ENCODE data around the gene MRPL16.

DNA sequence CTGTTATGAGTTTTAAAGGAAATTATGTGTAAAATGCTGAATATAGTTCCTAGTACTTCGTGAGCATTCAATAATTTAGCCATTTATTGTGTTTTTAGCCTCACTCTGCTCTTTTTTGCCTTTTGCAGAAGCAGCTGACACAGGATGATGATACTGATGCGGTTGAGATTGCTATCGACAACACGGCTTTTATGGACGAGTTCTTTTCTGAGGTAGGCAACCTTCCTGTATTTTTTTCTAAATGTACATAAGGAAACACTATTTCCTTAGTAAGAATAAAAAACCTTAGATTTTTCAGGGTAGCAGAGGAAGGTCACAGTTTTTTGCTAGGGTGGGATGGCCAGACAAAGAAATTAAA is 37.5 kb downstream of the MRPL16 start:
- TF ChIP-seq CTCF (IDR thresholded peaks at IDR 0.05; ENCODE audit: low read length) (no peak), EZH2 (IDR thresholded peaks at IDR 0.05; ENCODE audit: borderline replicate concordance, low read length) (no peak)

Data from OCI-LY1 (cell line).